ENCODE results near the gene SLC29A3. TPM values are rescaled to one million over a fixed set of nuclear protein-coding genes. Genes with fewer than 3 reads are reported as not detected.

The SLC29A3 gene
- total RNA-seq, 2 donors from 2014 or later, result 3.2 to 5.9 TPM

DNA sequence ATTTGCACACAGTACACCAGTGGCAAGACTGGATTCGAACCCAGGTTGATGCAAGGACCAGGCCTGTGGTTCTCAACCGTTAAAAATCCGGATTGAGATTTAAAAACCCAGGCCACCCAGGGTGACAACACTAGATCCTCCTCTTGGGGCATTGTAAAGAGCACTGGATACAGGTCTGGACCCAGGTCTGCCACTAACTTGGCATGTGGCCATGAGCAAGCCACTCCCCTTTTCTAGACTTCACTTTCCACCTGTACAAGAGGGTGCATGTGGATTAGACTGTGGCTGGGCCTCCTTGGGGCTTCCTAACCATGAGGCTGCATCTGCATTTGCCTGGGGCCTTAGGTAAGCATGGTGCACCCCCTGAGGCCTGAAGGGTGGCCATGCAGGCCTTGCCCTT lies 21.7 kb upstream of the SLC29A3 start:
- Histone ChIP-seq H3K9me3 (no peaks in the 10 kb centered on the region), H3K36me3 (no peaks in the 10 kb centered on the region), H3K4me3 (no peak overlapping the region), H3K4me1 (ENCODE audit: control insufficient read depth in 1 of 2, low read depth in 2 of 2) (no peaks in the 10 kb centered on the region), H3K27ac (no peak overlapping the region), H3K27me3 (replicated peaks; ENCODE audit: insufficient read depth) (no peaks in the 10 kb centered on the region)
- TF ChIP-seq, protein P1, sequence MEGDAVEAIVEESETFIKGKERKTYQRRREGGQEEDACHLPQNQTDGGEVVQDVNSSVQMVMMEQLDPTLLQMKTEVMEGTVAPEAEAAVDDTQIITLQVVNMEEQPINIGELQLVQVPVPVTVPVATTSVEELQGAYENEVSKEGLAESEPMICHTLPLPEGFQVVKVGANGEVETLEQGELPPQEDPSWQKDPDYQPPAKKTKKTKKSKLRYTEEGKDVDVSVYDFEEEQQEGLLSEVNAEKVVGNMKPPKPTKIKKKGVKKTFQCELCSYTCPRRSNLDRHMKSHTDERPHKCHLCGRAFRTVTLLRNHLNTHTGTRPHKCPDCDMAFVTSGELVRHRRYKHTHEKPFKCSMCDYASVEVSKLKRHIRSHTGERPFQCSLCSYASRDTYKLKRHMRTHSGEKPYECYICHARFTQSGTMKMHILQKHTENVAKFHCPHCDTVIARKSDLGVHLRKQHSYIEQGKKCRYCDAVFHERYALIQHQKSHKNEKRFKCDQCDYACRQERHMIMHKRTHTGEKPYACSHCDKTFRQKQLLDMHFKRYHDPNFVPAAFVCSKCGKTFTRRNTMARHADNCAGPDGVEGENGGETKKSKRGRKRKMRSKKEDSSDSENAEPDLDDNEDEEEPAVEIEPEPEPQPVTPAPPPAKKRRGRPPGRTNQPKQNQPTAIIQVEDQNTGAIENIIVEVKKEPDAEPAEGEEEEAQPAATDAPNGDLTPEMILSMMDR (IDR thresholded peaks at IDR 0.05), result no peak
- DNase-seq (ENCODE audit: low spot score), result no peak
- no peak for ATAC-seq (ENCODE audit: insufficient number of reproducible peaks, low FRiP score, low read depth)

DNA sequence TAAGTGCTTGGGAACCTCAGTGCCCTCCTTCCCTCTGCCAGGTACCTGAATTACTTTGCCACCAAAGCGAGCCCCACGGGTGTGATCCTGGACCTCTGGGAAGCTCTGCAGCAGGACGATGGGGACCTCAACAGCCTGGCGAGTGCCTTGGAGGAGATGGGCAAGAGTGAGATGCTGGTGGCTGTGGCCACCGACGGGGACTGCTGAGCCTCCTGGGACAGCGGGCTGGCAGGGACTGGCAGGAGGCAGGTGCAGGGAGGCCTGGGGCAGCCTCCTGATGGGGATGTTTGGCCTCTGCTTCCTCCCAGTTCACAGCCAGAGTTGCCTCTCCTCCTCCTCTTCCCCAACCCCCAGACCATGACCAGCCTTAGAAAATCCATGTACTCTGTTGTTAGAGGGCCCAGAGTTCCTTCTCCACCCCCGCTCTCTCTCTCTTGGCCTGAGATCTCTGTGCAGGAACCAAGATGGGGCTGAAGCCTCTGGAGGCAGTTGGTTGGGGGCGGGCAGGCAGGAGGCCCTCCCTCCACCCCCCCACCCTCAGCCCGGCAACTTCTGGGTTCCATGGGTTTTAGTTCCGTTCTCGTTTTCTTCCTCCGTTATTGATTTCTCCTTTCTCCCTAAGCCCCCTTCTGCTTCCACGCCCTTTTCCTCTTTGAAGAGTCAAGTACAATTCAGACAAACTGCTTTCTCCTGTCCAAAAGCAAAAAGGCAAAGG lies 19.8 kb upstream of the SLC29A3 start:
- DNase-seq (ENCODE audit: low spot score) (no peak), ATAC-seq (ENCODE audit: insufficient number of reproducible peaks, low FRiP score, low read depth) (no peak)
- TF ChIP-seq, protein P1 (IDR thresholded peaks at IDR 0.05), result no peak
- no peak overlapping the region for H3K27ac ChIP-seq
- H3K4me3 ChIP-seq, result no peak overlapping the region
- H3K36me3 ChIP-seq, result no peaks in the 10 kb centered on the region
- no peaks in the 10 kb centered on the region for H3K9me3 ChIP-seq
- no peaks in the 10 kb centered on the region for H3K27me3 ChIP-seq (replicated peaks; ENCODE audit: insufficient read depth)
- no peaks in the 10 kb centered on the region for H3K4me1 ChIP-seq (ENCODE audit: control insufficient read depth in 1 of 2, low read depth in 2 of 2)

DNA sequence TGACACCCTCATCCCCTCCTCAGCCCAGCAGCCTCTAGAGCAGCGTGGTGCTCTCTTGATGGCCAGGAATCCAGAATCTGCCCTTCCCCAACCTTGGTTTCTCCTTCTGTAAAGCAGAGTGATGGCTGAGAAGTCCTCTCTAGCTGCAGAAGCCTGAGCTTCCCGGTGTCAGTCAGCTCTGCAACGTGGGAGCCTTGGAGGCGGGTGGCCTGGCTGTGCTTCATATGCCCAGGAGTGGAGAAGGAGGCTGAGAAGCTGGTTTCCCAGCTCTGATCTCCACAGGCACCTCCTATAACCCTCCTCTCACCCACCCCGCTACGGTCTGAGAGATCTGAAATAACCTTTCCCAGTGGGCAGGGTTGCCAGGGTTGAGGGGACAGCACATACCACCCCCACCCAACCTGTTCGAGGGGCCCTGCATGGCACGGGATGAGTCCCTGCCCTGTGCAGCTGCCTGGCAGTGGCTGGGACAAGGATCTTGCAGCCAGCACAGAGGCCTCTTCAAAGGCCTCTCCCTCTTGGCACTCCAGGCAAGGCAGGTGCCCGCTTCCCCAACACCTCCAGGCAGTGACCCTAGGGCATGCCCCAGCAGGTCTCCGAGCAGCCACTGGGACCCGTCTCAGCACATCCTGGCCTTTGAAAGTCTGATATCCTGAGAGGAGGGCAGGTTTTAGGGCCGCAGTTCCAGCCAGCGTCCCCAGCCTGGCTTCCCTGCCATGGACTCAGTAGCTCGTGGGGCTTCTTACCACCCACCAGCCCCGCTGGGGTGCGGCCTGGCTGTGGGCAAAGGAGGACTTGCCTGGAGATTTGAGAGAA lies 18.3 kb upstream of the SLC29A3 start:
- TF ChIP-seq, protein P1 (IDR thresholded peaks at IDR 0.05), result no peak
- DNase-seq (ENCODE audit: low spot score) (no peak), ATAC-seq (ENCODE audit: insufficient number of reproducible peaks, low FRiP score, low read depth) (no peak)
- no peak overlapping the region for H3K27ac ChIP-seq
- H3K9me3 ChIP-seq, result no peaks in the 10 kb centered on the region
- H3K4me1 ChIP-seq (ENCODE audit: control insufficient read depth in 1 of 2, low read depth in 2 of 2), result no peaks in the 10 kb centered on the region
- no peaks in the 10 kb centered on the region for H3K36me3 ChIP-seq
- no peak overlapping the region for H3K4me3 ChIP-seq
- no peaks in the 10 kb centered on the region for H3K27me3 ChIP-seq (replicated peaks; ENCODE audit: insufficient read depth)

DNA sequence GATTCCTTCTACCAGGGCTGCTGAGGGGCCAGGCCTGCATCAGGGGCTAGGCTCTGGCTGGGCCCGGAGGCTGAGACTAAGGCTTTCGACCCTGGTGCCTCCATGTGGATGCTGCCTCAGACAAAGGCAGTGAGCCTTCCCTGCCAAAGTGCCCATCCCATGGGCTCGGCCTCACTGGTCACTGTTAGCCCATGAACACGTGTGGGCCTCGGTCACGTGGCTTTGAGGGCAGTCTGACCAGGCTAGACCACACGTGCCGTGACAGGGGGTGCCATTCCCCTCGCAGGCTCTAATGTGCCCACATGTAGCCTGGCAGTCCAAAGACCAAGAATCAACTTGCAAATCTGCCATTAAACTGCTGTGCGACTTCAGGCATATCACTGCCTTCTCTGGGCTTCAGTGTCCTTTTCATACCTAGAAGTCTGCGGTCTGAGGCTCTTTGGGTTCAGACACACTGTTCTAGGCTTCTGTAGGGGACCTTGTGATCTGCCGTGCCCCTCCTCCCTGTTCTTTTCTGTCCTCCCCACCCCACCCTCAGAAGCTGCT lies 17.6 kb upstream of the SLC29A3 start:
- Histone ChIP-seq H3K9me3 (no peaks in the 10 kb centered on the region), H3K27ac (no peak overlapping the region), H3K4me1 (ENCODE audit: control insufficient read depth in 1 of 2, low read depth in 2 of 2) (no peaks in the 10 kb centered on the region), H3K36me3 (no peaks in the 10 kb centered on the region), H3K4me3 (no peak overlapping the region), H3K27me3 (replicated peaks; ENCODE audit: insufficient read depth) (no peaks in the 10 kb centered on the region)
- TF ChIP-seq, protein P1 (IDR thresholded peaks at IDR 0.05), result no peak
- DNase-seq (ENCODE audit: low spot score) (no peak), ATAC-seq (ENCODE audit: insufficient number of reproducible peaks, low FRiP score, low read depth) (no peak)

DNA sequence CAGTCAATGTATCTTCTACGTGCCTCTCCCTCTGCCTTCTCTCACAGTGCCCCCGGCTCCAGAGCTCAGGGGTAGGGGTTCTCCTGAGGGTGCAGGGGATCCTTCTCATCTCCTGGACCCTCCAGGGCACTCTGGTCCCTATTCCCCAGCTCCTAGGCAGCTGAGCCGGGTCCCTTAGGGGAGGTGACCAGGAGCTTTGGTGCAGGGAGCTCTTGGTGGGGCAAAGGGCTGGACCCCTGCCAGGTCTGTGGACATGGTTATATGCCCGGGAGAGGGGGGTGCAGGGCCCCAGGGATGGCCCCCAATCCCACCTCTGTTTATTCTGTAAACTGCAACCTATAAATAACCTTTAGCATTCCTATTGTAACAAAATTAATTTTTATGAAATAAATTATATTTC lies 16.6 kb upstream of the SLC29A3 start:
- no peaks in the 10 kb centered on the region for H3K36me3 ChIP-seq
- ATAC-seq (ENCODE audit: insufficient number of reproducible peaks, low FRiP score, low read depth) (no peak), DNase-seq (ENCODE audit: low spot score) (no peak)
- H3K4me1 ChIP-seq (ENCODE audit: control insufficient read depth in 1 of 2, low read depth in 2 of 2), result no peaks in the 10 kb centered on the region
- TF ChIP-seq, protein P1 (IDR thresholded peaks at IDR 0.05), result no peak
- no peaks in the 10 kb centered on the region for H3K27me3 ChIP-seq (replicated peaks; ENCODE audit: insufficient read depth)
- H3K27ac ChIP-seq, result no peak overlapping the region
- no peaks in the 10 kb centered on the region for H3K9me3 ChIP-seq
- no peak overlapping the region for H3K4me3 ChIP-seq
